ENCODE results near the gene SZRD1.

SZRD1 gene

GRCh38 chr1:16398371-16398953 lies 31.4 kb downstream of the SZRD1 start:
- ChIA-PET CTCF (no interaction called here), POLR2A (no interaction called here)
- no peak overlapping the region for H3K4me3 ChIP-seq (ENCODE audit: low read depth, low read length)
- TF ChIP-seq, protein P1, sequence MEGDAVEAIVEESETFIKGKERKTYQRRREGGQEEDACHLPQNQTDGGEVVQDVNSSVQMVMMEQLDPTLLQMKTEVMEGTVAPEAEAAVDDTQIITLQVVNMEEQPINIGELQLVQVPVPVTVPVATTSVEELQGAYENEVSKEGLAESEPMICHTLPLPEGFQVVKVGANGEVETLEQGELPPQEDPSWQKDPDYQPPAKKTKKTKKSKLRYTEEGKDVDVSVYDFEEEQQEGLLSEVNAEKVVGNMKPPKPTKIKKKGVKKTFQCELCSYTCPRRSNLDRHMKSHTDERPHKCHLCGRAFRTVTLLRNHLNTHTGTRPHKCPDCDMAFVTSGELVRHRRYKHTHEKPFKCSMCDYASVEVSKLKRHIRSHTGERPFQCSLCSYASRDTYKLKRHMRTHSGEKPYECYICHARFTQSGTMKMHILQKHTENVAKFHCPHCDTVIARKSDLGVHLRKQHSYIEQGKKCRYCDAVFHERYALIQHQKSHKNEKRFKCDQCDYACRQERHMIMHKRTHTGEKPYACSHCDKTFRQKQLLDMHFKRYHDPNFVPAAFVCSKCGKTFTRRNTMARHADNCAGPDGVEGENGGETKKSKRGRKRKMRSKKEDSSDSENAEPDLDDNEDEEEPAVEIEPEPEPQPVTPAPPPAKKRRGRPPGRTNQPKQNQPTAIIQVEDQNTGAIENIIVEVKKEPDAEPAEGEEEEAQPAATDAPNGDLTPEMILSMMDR (IDR thresholded peaks at IDR 0.05; ENCODE audit: insufficient read depth, low read length, missing control alignments) = no peak
- no peak for DNase-seq (ENCODE audit: low read depth, low spot score)

DNA sequence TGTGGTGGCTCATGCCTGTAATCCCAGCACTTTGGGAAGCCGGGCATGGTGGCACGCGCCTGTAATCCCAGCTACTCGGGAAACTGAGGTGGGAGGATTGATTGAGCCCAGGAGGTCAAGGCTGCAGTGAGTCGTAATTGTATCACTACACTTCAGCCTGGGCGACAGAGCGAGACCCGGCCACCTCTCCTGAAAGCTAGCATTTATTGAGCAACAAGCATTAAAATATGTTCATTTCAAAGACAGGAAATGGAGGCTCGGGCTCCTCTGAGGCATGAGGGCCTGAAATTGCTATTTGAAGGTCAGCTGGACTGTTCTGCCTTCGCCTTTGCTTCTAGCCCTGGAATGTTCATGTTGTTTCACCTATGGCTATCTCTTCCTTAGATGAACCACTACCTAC lies 35.7 kb downstream of the SZRD1 start:
- ChIA-PET POLR2A (no interaction called here), CTCF (no interaction called here)
- no peak overlapping the region for H3K4me3 ChIP-seq (ENCODE audit: low read depth, low read length)
- DNase-seq (ENCODE audit: low read depth, low spot score) = no peak
- TF ChIP-seq, protein P1 (IDR thresholded peaks at IDR 0.05; ENCODE audit: insufficient read depth, low read length, missing control alignments) = no peak

- CTCF ChIA-PET = interaction anchor here (1.4 kb wide), 1 partner anchor 12 kb away, joined by 3 read pairs; no protein-coding TSS in a partner anchor
Observed at GRCh38 chr1:16405441-16405840, 38.4 kb downstream of the SZRD1 start.

DNA sequence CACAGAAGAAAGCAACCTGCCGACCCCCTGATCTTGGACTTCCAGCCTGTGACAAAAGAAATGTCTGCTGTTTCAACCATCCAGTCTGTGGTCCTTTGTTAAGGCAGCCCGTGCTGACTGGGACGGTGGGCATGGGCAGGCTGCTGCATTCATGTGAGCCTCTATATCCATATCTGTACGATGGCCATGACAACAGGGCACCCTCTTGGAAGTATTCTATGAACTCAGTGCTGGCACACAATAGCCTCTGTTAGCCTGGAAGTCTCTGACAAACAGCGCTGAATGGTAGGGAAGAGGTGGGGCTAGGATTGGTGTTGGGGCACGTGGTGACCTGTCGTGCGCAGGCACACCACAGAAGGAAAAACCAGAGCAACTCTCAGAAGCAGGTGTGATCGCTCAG lies 39.8 kb downstream of the SZRD1 start:
- POLR2A ChIA-PET = no interaction called here
- TF ChIP-seq, protein P1 (IDR thresholded peaks at IDR 0.05; ENCODE audit: insufficient read depth, low read length, missing control alignments) = no peak
- no peak overlapping the region for H3K4me3 ChIP-seq (ENCODE audit: low read depth, low read length)
- DNase-seq (ENCODE audit: low read depth, low spot score) = no peak
- CTCF ChIA-PET = interaction anchor here (1.1 kb wide), 1 partner anchor 33 kb away, joined by 3 read pairs; no protein-coding TSS in a partner anchor

More at GRCh38 chr1:16405441-16405840, 38.4 kb downstream of the SZRD1 start:
- no peak for DNase-seq (ENCODE audit: low read depth, low spot score)
- H3K4me3 ChIP-seq (ENCODE audit: low read depth, low read length) = no peak overlapping the region
- POLR2A ChIA-PET = no interaction called here
- TF ChIP-seq, protein P1 (IDR thresholded peaks at IDR 0.05; ENCODE audit: insufficient read depth, low read length, missing control alignments) = no peak

DNA sequence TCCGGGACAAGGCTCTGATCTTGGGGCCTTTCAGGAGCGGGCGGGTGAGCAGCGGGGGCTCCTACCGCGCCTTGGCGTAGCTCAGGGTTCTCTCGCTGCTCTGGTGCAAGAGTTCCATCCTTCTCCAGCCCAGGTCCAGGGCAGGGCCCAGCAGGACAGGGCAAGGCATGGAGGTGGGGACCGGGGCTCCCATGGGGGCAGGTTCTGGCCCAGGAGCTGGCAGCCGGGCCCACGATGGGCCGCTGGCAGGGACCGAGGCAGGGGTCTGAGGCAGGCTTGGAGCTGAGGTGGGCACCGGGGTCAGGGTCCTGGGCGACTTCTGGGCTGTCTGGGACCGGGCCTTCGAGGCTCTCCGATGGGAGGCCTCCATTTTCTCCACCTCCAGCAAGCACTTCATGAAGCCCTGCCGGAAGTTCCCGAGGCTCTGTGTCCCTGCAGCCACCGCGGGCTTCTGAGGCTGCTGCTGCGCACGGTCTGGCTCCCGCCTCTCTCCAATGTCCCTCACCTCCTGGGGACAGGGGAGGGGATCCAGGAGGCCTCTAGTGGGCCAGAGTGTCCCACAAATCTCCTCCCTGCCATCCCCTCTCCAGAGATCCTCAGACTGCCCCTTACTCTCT lies 42.6 kb downstream of the SZRD1 start:
- ChIA-PET CTCF (interaction anchor here (2.0 kb wide), 1 partner anchor 31 kb away, joined by 6 read pairs; the partner anchor contains the start of gene NECAP2), POLR2A (no interaction called here)
- TF ChIP-seq, protein P1 (IDR thresholded peaks at IDR 0.05; ENCODE audit: insufficient read depth, low read length, missing control alignments) = no peak
- H3K4me3 ChIP-seq (ENCODE audit: low read depth, low read length) = no peak overlapping the region
- no peak for DNase-seq (ENCODE audit: low read depth, low spot score)

- no peak for DNase-seq (ENCODE audit: low read depth, low spot score)
- ChIA-PET CTCF (no interaction called here), POLR2A (no interaction called here)
- no peak overlapping the region for H3K4me3 ChIP-seq (ENCODE audit: low read depth, low read length)
- TF ChIP-seq, protein P1 (IDR thresholded peaks at IDR 0.05; ENCODE audit: insufficient read depth, low read length, missing control alignments) = no peak
Observed at GRCh38 chr1:16410803-16411202, 43.8 kb downstream of the SZRD1 start.
